GM23338 (cell line): Measurements from ENCODE around the gene CEP131. TPM values are rescaled to one million over a fixed set of nuclear protein-coding genes. Genes with fewer than 3 reads are reported as not detected.

Experiments used
- ATAC-seq: fragments of 200-7000 bp; cut with Tn5 transposase; 3 replicates; pipeline ENCODE4 v1.9.1; 2020
- DNase-seq: peaks from one replicate; pipeline ENCODE4 v3.0.0-alpha.2; 2015; ENCODE audit warnings: low spot score
- H2AFZ ChIP-seq: fragments of 200-600 bp; sonication (generic); 2 replicates; pipeline ENCODE4 v1.8.0; 2016; ENCODE audit warnings: antibody characterized with exemption, mild to moderate bottlenecking, moderate library complexity
- H3F3A ChIP-seq: fragments of 200-600 bp; sonication (generic); replicated peaks from 2 replicates; pipeline ENCODE4 v1.8.0; 2017; ENCODE audit warnings: antibody characterized with exemption, mixed run types, low read depth
- H3K27ac ChIP-seq: fragments of 200-600 bp; sonication (generic); 2 replicates; pipeline ENCODE4 v1.6.1; 2016; ENCODE audit warnings: low read depth
- H3K27me3 ChIP-seq: fragments of 200-600 bp; sonication (generic); 2 replicates; pipeline ENCODE4 v1.8.0; 2016; ENCODE audit warnings: mild to moderate bottlenecking, mixed run types, moderate library complexity; ENCODE audit not compliant: insufficient read depth
- H3K36me3 ChIP-seq: fragments of 200-600 bp; sonication (generic); 2 replicates; pipeline ENCODE4 v1.8.0; 2016; ENCODE audit warnings: mild to moderate bottlenecking; ENCODE audit not compliant: insufficient read depth
- H3K4me1 ChIP-seq: fragments of 200-600 bp; sonication (generic); 2 replicates; pipeline ENCODE4 v1.8.0; 2016; ENCODE audit warnings: mild to moderate bottlenecking, moderate library complexity; ENCODE audit not compliant: insufficient read depth
- H3K4me2 ChIP-seq: fragments of 200-600 bp; sonication (generic); 2 replicates; pipeline ENCODE4 v1.7.1; 2017; ENCODE audit warnings: mixed run types
- H3K4me3 ChIP-seq: fragments of 200-600 bp; sonication (generic); 2 replicates; pipeline ENCODE4 v1.6.1; 2016; ENCODE audit warnings: mixed run types
- H3K79me2 ChIP-seq: fragments of 200-600 bp; sonication (generic); replicated peaks from 2 replicates; pipeline ENCODE4 v1.8.0; 2017; ENCODE audit warnings: mild to moderate bottlenecking; ENCODE audit not compliant: insufficient read depth
- H3K9me2 ChIP-seq: fragments of 200-600 bp; sonication (generic); 2 replicates; pipeline ENCODE4 v1.8.0; 2017; ENCODE audit not compliant: insufficient read depth
- H4K20me1 ChIP-seq: fragments of 200-600 bp; sonication (generic); replicated peaks from 2 replicates; pipeline ENCODE4 v1.8.0; 2017; ENCODE audit warnings: mild to moderate bottlenecking; ENCODE audit not compliant: insufficient read depth
- H3K27ac Mint-ChIP-seq: 2 replicates; pipeline ENCODE4 v1.8.0; 2020; ENCODE audit warnings: inconsistent platforms, mild to moderate bottlenecking, moderate library complexity, mixed read lengths
- H3K27me3 Mint-ChIP-seq: 3 replicates; pipeline ENCODE4 v1.8.0; 2022; ENCODE audit warnings: low read depth, mild to moderate bottlenecking, moderate library complexity, mixed read lengths, inconsistent platforms; ENCODE audit not compliant: insufficient read depth, poor library complexity
- H3K36me3 Mint-ChIP-seq: 3 replicates; pipeline ENCODE4 v1.8.0; 2021; ENCODE audit warnings: low read depth, mild to moderate bottlenecking, inconsistent platforms, moderate library complexity, mixed read lengths
- H3K4me1 Mint-ChIP-seq: 3 replicates; pipeline ENCODE4 v1.8.0; 2020; ENCODE audit warnings: mild to moderate bottlenecking, inconsistent platforms, mixed read lengths
- H3K4me3 Mint-ChIP-seq: 3 replicates; pipeline ENCODE4 v1.8.0; 2021; ENCODE audit warnings: moderate library complexity, mild to moderate bottlenecking, inconsistent platforms, mixed read lengths
- H3K9me3 Mint-ChIP-seq: 3 replicates; pipeline ENCODE4 v1.8.0; 2020; ENCODE audit warnings: moderate library complexity, mild to moderate bottlenecking, inconsistent platforms, mixed read lengths
- CREB1 ChIP-seq: fragments of 250-450 bp; sonication (Bioruptor Pico); IDR thresholded peaks from 2 replicates; pipeline ENCODE4 v1.5.0; 2020; ENCODE audit warnings: low read depth, mild to moderate bottlenecking, moderate library complexity
- CTCF ChIP-seq, 2 experiments: fragments of 200-600 bp in 1 of 2; sonication (generic) in 1 of 2; conservative IDR thresholded peaks; 2 replicates each; pipeline versions ENCODE4 v1.5.1 to v1.6.1; 2016 to 2017; ENCODE audit warnings: antibody characterized with exemption in 2 of 2, low read depth in 2 of 2, mild to moderate bottlenecking in 2 of 2, moderate library complexity in 1 of 2
- ETS1 ChIP-seq: IDR thresholded peaks from 2 replicates; pipeline ENCODE4 v1.6.1; 2016; ENCODE audit warnings: antibody characterized with exemption
- EZH2 ChIP-seq: fragments of 200-600 bp; sonication (generic); IDR thresholded peaks from one replicate; pipeline ENCODE4 v1.8.0; 2017; ENCODE audit warnings: antibody characterized with exemption, mild to moderate bottlenecking, low read depth; ENCODE audit not compliant: unreplicated experiment
- EZH2phosphoT487 ChIP-seq: fragments of 200-600 bp; sonication (generic); IDR thresholded peaks from one replicate; pipeline ENCODE4 v1.8.1; 2018; ENCODE audit warnings: antibody characterized with exemption; ENCODE audit not compliant: unreplicated experiment
- JUNB ChIP-seq: IDR thresholded peaks from one replicate; pipeline ENCODE4 v1.6.1; 2016; ENCODE audit warnings: antibody characterized with exemption; ENCODE audit not compliant: unreplicated experiment
- NANOG ChIP-seq: IDR thresholded peaks from 2 replicates; pipeline ENCODE4 v1.6.1; 2016; ENCODE audit warnings: antibody characterized with exemption, borderline replicate concordance
- POLR2AphosphoS5 ChIP-seq: IDR thresholded peaks from 2 replicates; pipeline ENCODE4 v1.6.1; 2016; ENCODE audit warnings: antibody characterized with exemption, low read depth
- REST ChIP-seq: IDR thresholded peaks from one replicate; pipeline ENCODE4 v1.6.1; 2018; ENCODE audit warnings: antibody characterized with exemption; ENCODE audit not compliant: unreplicated experiment
- STAT1 ChIP-seq: IDR thresholded peaks from one replicate; pipeline ENCODE4 v1.6.1; 2016; ENCODE audit warnings: antibody characterized with exemption; ENCODE audit not compliant: unreplicated experiment
- ZNF114 ChIP-seq: fragments of 250-450 bp; sonication (Bioruptor Pico); IDR thresholded peaks from 2 replicates; pipeline ENCODE4 v1.5.0; 2020; ENCODE audit warnings: mild to moderate bottlenecking, moderate library complexity
- ZNF331 ChIP-seq: fragments of 250-450 bp; sonication (Bioruptor Pico); IDR thresholded peaks from 2 replicates; pipeline ENCODE4 v1.5.0; 2020; ENCODE audit warnings: low read depth, mild to moderate bottlenecking, moderate library complexity
- ZNF462 ChIP-seq: fragments of 250-450 bp; sonication (Bioruptor Pico); IDR thresholded peaks from 2 replicates; pipeline ENCODE4 v1.5.0; 2020; ENCODE audit warnings: mild to moderate bottlenecking, moderate library complexity
- polyA plus RNA-seq: library from polyadenylated mRNA; unstranded; fragments of >200 nt; fragmentation: Nextera tagmentation; extraction: Ambion mirVana; gene quantifications from 2 replicates; pipeline ENCODE4 v1.2.1, GENCODE V29; 2016
- total RNA-seq: library from RNA; depleted of rRNA; stranded (reverse); fragments of >200 nt; shearing (Covaris generic); gene quantifications from 2 replicates; pipeline ENCODE4 v1.2.3, GENCODE V29; 2014

Gene CEP131
- total and polyA plus RNA-seq, 2 experiments from 2014 or later, result 26.8 to 35.5 TPM

- TF ChIP-seq STAT1 (no peak), JUNB (no peak), EZH2 (no peak), ZNF331 (CRISPR knock-in tag) (no peak), POLR2AphosphoS5 (no peak), CTCF (conservative IDR thresholded peaks at IDR 0.05; ENCODE audit: low read depth in 2 of 2) (no peak), NANOG (no peak), REST (no peak), ZNF462 (CRISPR knock-in tag) (no peak), CREB1 (CRISPR knock-in tag) (no peak), ETS1 (no peak), ZNF114 (CRISPR knock-in tag) (no peak), EZH2phosphoT487 (no peak)
- Histone ChIP-seq H3F3A (no peaks in the 10 kb centered on the region), H3K9me2 (no peaks in the 10 kb centered on the region), H2AFZ (no peak overlapping the region), H3K4me2 (no peak overlapping the region), H3K36me3 (no peaks in the 10 kb centered on the region), H3K27ac (no peak overlapping the region), H3K79me2 (no peaks in the 10 kb centered on the region), H4K20me1 (no peaks in the 10 kb centered on the region), H3K4me1 (no peaks in the 10 kb centered on the region), H3K27me3 (no peaks in the 10 kb centered on the region), H3K4me3 (no peak overlapping the region)
- no peak for ATAC-seq
- Mint-ChIP-seq H3K27me3 (peaks cover 11% of the 10 kb centered on the region), H3K36me3 (no peaks in the 10 kb centered on the region), H3K4me3 (no peak overlapping the region), H3K9me3 (no peaks in the 10 kb centered on the region; the same call in 2 of the 3 replicates), H3K4me1 (no peaks in the 10 kb centered on the region; the same call in 2 of the 3 replicates), H3K27ac (no peak overlapping the region)
- no peak for DNase-seq
Measured at GRCh38 chr17:81180836-81181810, 41.6 kb downstream of the CEP131 start.
